MCF 10A (cell line): ENCODE measurements around the gene CRYM. TPM values are rescaled to one million over a fixed set of nuclear protein-coding genes. Genes with fewer than 3 reads are reported as not detected.

ENCODE experiments used
- BruUV-seq: library from RNA; stranded (reverse); fragments of 400-500 nt; replicated peaks from 2 replicates; lab custom pipeline; 2021; lab: Mats Ljungman, UMichigan
- CTCF ChIA-PET: fragments of 300-600 bp; sonication (Branson Sonifier 250); formaldehyde crosslinking; extraction: SDS; loops from one replicate; lab custom pipeline; 2021; ENCODE audit warnings: antibody characterized with exemption, inconsistent platforms; lab: Yijun Ruan, JAX
- POLR2A ChIA-PET: fragments of 300-600, 350-650 bp; sonication (Branson Sonifier 250); formaldehyde crosslinking; extraction: SDS; loops from one replicate; lab custom pipeline; 2020; ENCODE audit warnings: antibody characterized with exemption, inconsistent platforms; lab: Yijun Ruan, JAX
- DNase-seq: peaks from one replicate; pipeline ENCODE4 v3.0.0-alpha.2; 2018; ENCODE audit not compliant: unreplicated experiment
- H3K27ac Mint-ChIP-seq: one replicate; pipeline ENCODE4 v1.8.0; 2022; ENCODE audit warnings: mild to moderate bottlenecking, low read depth, mixed read lengths; ENCODE audit not compliant: unreplicated experiment
- H3K27me3 Mint-ChIP-seq: one replicate; pipeline ENCODE4 v1.8.0; 2022; ENCODE audit warnings: mixed read lengths; ENCODE audit not compliant: insufficient read depth, unreplicated experiment
- H3K36me3 Mint-ChIP-seq: one replicate; pipeline ENCODE4 v1.8.0; 2022; ENCODE audit warnings: mild to moderate bottlenecking, moderate library complexity, mixed read lengths; ENCODE audit not compliant: insufficient read depth, unreplicated experiment
- H3K4me1 Mint-ChIP-seq: one replicate; pipeline ENCODE4 v1.8.0; 2022; ENCODE audit warnings: mixed read lengths; ENCODE audit not compliant: insufficient read depth, unreplicated experiment
- H3K4me3 Mint-ChIP-seq: one replicate; pipeline ENCODE4 v1.8.0; 2022; ENCODE audit warnings: mild to moderate bottlenecking, moderate library complexity, mixed read lengths; ENCODE audit not compliant: unreplicated experiment
- H3K9me3 Mint-ChIP-seq: one replicate; pipeline ENCODE4 v1.8.0; 2022; ENCODE audit warnings: mixed read lengths; ENCODE audit not compliant: unreplicated experiment
- CTCF ChIP-seq: fragments of 200-600 bp; IDR thresholded peaks from one replicate; pipeline ENCODE4 v1.8.0; 2022; ENCODE audit warnings: antibody characterized with exemption, mild to moderate bottlenecking; ENCODE audit not compliant: unreplicated experiment
- intact Hi-C: fragments of 100-400 bp; cut with micrococcal nuclease; formaldehyde crosslinking; loops from 2 replicates; pipeline ENCODE4 v1.14.1; 2022
- total RNA-seq: library from RNA; stranded (reverse); gene quantifications from 2 replicates; pipeline ENCODE4 v1.2.3, GENCODE V29; 2022

CRYM gene
- total RNA-seq, 1 experiment from 2014 or later = 1.6 TPM

DNA sequence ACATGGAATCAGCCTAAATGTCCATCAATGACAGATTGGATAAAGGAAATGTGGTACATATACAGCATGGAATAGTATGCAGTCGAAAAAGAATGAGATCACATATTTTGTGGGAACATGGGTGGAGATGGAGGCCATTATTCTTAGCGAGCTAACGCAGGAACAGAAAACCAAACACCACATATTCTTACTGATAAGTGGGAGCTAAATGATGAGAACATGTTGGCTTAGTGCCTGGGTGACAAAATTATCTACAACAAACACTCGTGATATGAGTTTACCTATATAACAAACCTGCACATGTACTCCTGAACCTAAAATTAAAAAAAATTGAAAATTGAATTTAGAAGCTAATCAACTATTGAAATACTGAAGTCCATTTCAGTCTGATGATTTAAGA lies 38.4 kb downstream of the CRYM start:
- no peak overlapping the region for H3K4me3 Mint-ChIP-seq
- intact Hi-C loops = no loop called here
- no peak for TF ChIP-seq CTCF
- H3K4me1 Mint-ChIP-seq = no peaks in the 10 kb centered on the region
- no peaks in the 10 kb centered on the region for H3K36me3 Mint-ChIP-seq
- no TSS peak for BruUV-seq
- no peak for DNase-seq
- ChIA-PET CTCF (interaction anchor here (0.8 kb wide), 1 partner anchor 61 kb away, joined by 3 read pairs; no protein-coding TSS in a partner anchor), POLR2A (no interaction called here)
- no peak overlapping the region for H3K27ac Mint-ChIP-seq
- peaks cover 48% of the 10 kb centered on the region for H3K27me3 Mint-ChIP-seq
- no peaks in the 10 kb centered on the region for H3K9me3 Mint-ChIP-seq

GRCh38 chr16:21236831-21237230 lies 41.3 kb downstream of the CRYM start:
- CTCF ChIA-PET = interaction anchor here (0.6 kb wide), 1 partner anchor 44 kb away, joined by 3 read pairs; no protein-coding TSS in a partner anchor

GRCh38 chr16:21235199-21235585 lies 42.9 kb downstream of the CRYM start:
- no peak overlapping the region for H3K4me3 Mint-ChIP-seq
- POLR2A ChIA-PET = no interaction called here
- CTCF ChIA-PET = no interaction called here
- H3K36me3 Mint-ChIP-seq = no peaks in the 10 kb centered on the region
- no peak for TF ChIP-seq CTCF
- no peaks in the 10 kb centered on the region for H3K9me3 Mint-ChIP-seq
- no peak overlapping the region for H3K27ac Mint-ChIP-seq
- H3K4me1 Mint-ChIP-seq = no peaks in the 10 kb centered on the region
- BruUV-seq = no TSS peak
- no peak for DNase-seq
- peaks cover 61% of the 10 kb centered on the region for H3K27me3 Mint-ChIP-seq
- intact Hi-C loops = no loop called here

More at GRCh38 chr16:21236831-21237230, 41.3 kb downstream of the CRYM start:
- H3K27me3 Mint-ChIP-seq = peaks cover 48% of the 10 kb centered on the region
- no TSS peak for BruUV-seq
- intact Hi-C loops = no loop called here
- no peak for TF ChIP-seq CTCF
- H3K4me3 Mint-ChIP-seq = no peak overlapping the region
- no peak for DNase-seq
- H3K9me3 Mint-ChIP-seq = no peaks in the 10 kb centered on the region
- POLR2A ChIA-PET = interaction anchor here (1.2 kb wide), 1 partner anchor 66 kb away, joined by 4 read pairs; no protein-coding TSS in a partner anchor
- no peaks in the 10 kb centered on the region for H3K36me3 Mint-ChIP-seq
- no peaks in the 10 kb centered on the region for H3K4me1 Mint-ChIP-seq
- no peak overlapping the region for H3K27ac Mint-ChIP-seq

GRCh38 chr16:21233521-21234150 lies 44.5 kb downstream of the CRYM start, which contains the start of gene ANKS4B:
ANKS4B (plus strand) TSS chr16:21233699; CDS start chr16:21233738, 39 bp downstream.
- Mint-ChIP-seq H3K27me3 (peaks cover 76% of the 10 kb centered on the region), H3K27ac (no peak within 1 kb of the TSS), H3K4me1 (no peaks in the 10 kb centered on the region), H3K9me3 (no peaks in the 10 kb centered on the region), H3K36me3 (no peaks in the 10 kb centered on the region), H3K4me3 (no peak within 1 kb of the TSS)
- POLR2A ChIA-PET = no interaction called here
- TF ChIP-seq CTCF = no peak
- no peak for DNase-seq
- intact Hi-C loops = no loop called here
- no TSS peak for BruUV-seq
- CTCF ChIA-PET = interaction anchor here (0.5 to 0.6 kb wide), 2 partner anchors 10 to 41 kb away, joined by 3 read pairs; no protein-coding TSS in a partner anchor
